Right lobe of liver (tissue), 6 donors: ENCODE measurements around the gene PPP6R3. TPM values are rescaled to one million over a fixed set of nuclear protein-coding genes. Genes with fewer than 3 reads are reported as not detected.

Experiments used
- ATAC-seq, 4 donors: fragments of 200-7000 bp; cut with Tn5 transposase; one replicate each; pipeline ENCODE4 v1.9.1; 2020; ENCODE audit warnings: mild to moderate bottlenecking in 4 of 4, moderate library complexity in 4 of 4
- DNase-seq, 3 donors: peaks; one replicate each; pipeline ENCODE4 v3.0.0-alpha.2; 2020
- H3K27ac ChIP-seq, 3 donors: fragments of 200-600 bp; one replicate each; pipeline ENCODE4 v1.8.0; 2022
- H3K27me3 ChIP-seq, 2 donors: fragments of 200-600 bp; one replicate each; pipeline ENCODE4 v1.8.0; 2022
- H3K36me3 ChIP-seq, 4 donors: fragments of 200-600 bp; sonication (generic) in 1 of 4; one replicate each; pipeline versions ENCODE4 v1.5.1 to v1.8.0; 2017 to 2022; ENCODE audit warnings: control low read depth in 1 of 4
- H3K4me1 ChIP-seq, 4 donors: fragments of 200-600 bp; sonication (generic) in 1 of 4; one replicate each; pipeline versions ENCODE4 v1.5.1 to v1.8.0; 2017 to 2022; ENCODE audit warnings: control low read depth in 1 of 4
- H3K4me3 ChIP-seq, 3 donors: fragments of 200-600 bp; one replicate each; pipeline ENCODE4 v1.8.0; 2022
- H3K9me3 ChIP-seq, 4 donors: fragments of 200-600 bp; sonication (generic) in 1 of 4; one replicate each; pipeline versions ENCODE4 v1.5.1 to v1.8.0; 2017 to 2022; ENCODE audit warnings: control low read depth in 1 of 4
- CTCF ChIP-seq, 4 donors: fragments of 200-600 bp in 3 of 4; fragments of 450-650 bp in 1 of 4; IDR thresholded peaks; one replicate each; pipeline versions ENCODE4 v1.5.1 to v1.8.0; 2016 to 2022; ENCODE audit warnings: antibody characterized with exemption in 4 of 4, mild to moderate bottlenecking in 2 of 4
- POLR2A ChIP-seq: fragments of 450-650 bp; IDR thresholded peaks from one replicate; pipeline ENCODE4 v1.6.1; 2017; ENCODE audit warnings: antibody characterized with exemption, mild to moderate bottlenecking
- WGBS: methylation state at CpG from one replicate; pipeline ENCODE4 v1.1.6; 2018; ENCODE audit warnings: low coverage, low lambda C conversion rate; ENCODE audit not compliant: insufficient coverage; ENCODE audit errors: missing lambda C conversion rate; 5-methylcytosine and 5-hydroxymethylcytosine counted together
- intact Hi-C, 2 donors: fragments of 100-400 bp; cut with DNase I; formaldehyde crosslinking; loops; one replicate each; pipeline versions ENCODE4 v1.11.2 to v1.14.1; 2022
- total RNA-seq, 6 experiments: library from RNA; depleted of rRNA in 2 of 6; stranded (reverse); fragments of >200 nt in 2 of 6; fragmentation: NEBNext Ultra II Directional in 3 of 6; extraction: Animal tissue kit (Norgen Biotek cat#: 25700) in 3 of 6; gene quantifications; one replicate each; pipeline versions ENCODE4 v1.1.0 to v1.2.4, GENCODE V29; 2016 to 2023
- donor health status: DM: no; HTN: yes; CAD: no.
- donor health status: DM: no; HTN: no; CAD: no.
- donor health status: DM: no; HTN: no; CAD: no.
- donor health status: DM: no; HTN: yes; CAD: no.
- donor health status: DM: no; HTN: yes; CAD: no.

Gene PPP6R3
- total RNA-seq, 6 experiments from 2014 or later = 35.8 to 48.3 (median 39.2) TPM

- Histone ChIP-seq H3K27ac (no peak overlapping the region), H3K36me3 (peaks cover 4 to 73% (median 24%) of the 10 kb centered on the region in 4 donors), H3K9me3 (no peaks in the 10 kb centered on the region), H3K4me3 (no peak overlapping the region), H3K4me1 (no peaks in the 10 kb centered on the region), H3K27me3 (no peaks in the 10 kb centered on the region)
- TF ChIP-seq POLR2A (no peak), CTCF (IDR thresholded peaks at IDR 0.05) (no peak)
- 94% methylated on average over 5 of the region's 5 CpGs for WGBS
- ATAC-seq (no peak), DNase-seq (no peak)
- intact Hi-C loops = no loop called here
Observed at GRCh38 chr11:68591719-68592118, 131.2 kb downstream of the PPP6R3 start.

DNA sequence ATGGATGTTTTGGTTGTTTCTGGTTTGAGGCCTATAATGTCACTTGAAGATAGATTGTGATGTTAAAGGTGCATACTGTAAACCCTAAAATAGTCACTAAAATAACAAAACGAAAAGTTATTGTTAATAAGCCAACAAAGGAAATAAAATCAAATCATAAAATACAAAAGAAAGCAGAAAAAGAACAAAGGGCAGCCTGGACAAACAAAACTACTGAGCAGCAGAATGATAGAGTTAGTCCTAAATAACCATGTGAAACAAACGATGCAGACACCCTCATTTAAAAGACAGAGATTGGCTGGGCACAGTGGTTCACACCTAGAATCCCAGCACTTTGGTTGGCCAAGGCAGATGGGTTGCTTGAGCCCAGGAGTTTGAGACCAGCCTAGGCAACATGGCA is 132.9 kb downstream of the PPP6R3 start:
- peaks cover 8 to 79% (median 30%) of the 10 kb centered on the region in 4 donors for H3K36me3 ChIP-seq
- no peak overlapping the region for H3K4me3 ChIP-seq
- no peaks in the 10 kb centered on the region for H3K9me3 ChIP-seq
- TF ChIP-seq CTCF (IDR thresholded peaks at IDR 0.05) (no peak), POLR2A (no peak)
- intact Hi-C loops = no loop called here
- no peaks in the 10 kb centered on the region for H3K27me3 ChIP-seq
- ATAC-seq (no peak), DNase-seq (no peak)
- no peaks in the 10 kb centered on the region for H3K4me1 ChIP-seq
- 82% methylated on average over 2 of the region's 2 CpGs for WGBS
- H3K27ac ChIP-seq = no peak overlapping the region

DNA sequence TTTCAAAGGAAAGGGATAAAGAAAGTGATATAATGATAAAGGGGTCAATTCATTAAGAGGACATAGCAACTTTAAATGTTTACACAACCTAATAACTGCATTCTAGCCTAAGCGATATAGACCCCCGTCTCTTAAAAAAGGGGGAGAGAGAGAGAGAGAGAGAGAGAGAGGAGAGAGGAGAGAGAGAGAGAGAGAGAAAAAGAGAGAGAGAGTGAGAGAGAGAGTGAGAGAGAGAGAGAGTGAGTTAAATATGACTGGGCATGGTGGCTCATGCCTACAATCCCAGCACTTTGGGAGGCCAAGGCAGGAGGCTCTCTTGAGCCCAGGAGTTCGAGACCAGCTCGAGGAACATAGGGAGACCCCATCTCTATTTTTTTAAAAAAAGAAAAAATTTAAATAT is 133.6 kb downstream of the PPP6R3 start:
- Histone ChIP-seq H3K27ac (no peak overlapping the region), H3K27me3 (no peaks in the 10 kb centered on the region), H3K9me3 (no peaks in the 10 kb centered on the region), H3K4me1 (no peaks in the 10 kb centered on the region), H3K4me3 (no peak overlapping the region), H3K36me3 (peaks cover 8 to 79% (median 32%) of the 10 kb centered on the region in 4 donors)
- TF ChIP-seq POLR2A = no peak
- no peak for TF ChIP-seq CTCF (IDR thresholded peaks at IDR 0.05)
- ATAC-seq = no peak
- 100% methylated on average over 4 of the region's 4 CpGs for WGBS
- no peak for DNase-seq
- intact Hi-C loops = no loop called here

DNA sequence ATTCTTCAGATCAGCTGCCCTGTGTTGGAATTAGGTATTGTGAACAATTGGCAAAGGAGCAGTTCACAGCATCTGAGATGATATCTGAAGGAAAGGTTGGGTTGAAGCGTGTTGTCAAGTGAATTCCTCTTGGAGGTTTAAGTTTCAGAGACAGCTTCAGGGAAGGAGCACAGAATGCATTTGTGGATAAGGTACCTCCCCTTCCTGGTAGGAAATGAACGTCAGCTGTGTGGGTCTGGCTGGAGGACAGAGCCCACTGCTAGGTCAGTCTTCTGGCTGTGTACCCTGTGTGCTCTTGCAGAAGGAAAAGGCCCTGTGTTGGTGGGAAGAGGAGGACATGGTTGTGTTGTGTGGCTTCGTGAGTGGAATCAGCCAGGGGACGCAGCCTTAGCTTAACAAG is 135.7 kb downstream of the PPP6R3 start:
- peak in 3 of 4 donors; percentile 18 to 33 (median 27) for ATAC-seq
- no peaks in the 10 kb centered on the region for H3K4me1 ChIP-seq
- WGBS = 87% methylated on average over 4 of the region's 4 CpGs
- H3K36me3 ChIP-seq = peaks cover 8 to 80% (median 40%) of the 10 kb centered on the region in 4 donors
- intact Hi-C loops = no loop called here
- H3K4me3 ChIP-seq = no peak overlapping the region
- DNase-seq = no peak
- H3K9me3 ChIP-seq = no peaks in the 10 kb centered on the region
- H3K27ac ChIP-seq = no peak overlapping the region
- TF ChIP-seq POLR2A = no peak
- no peak for TF ChIP-seq CTCF (IDR thresholded peaks at IDR 0.05)
- no peaks in the 10 kb centered on the region for H3K27me3 ChIP-seq
